OCI-LY7 (cell line): ENCODE results near the gene CDKL5. TPM values are rescaled to one million over a fixed set of nuclear protein-coding genes. Genes with fewer than 3 reads are reported as not detected.

Source experiments
- BruUV-seq: library from RNA; stranded (reverse); fragments of 400-500 nt; replicated peaks from 2 replicates; lab custom pipeline; 2021; lab: Mats Ljungman, UMichigan
- CTCF ChIA-PET: fragments of 300-600 bp; sonication (Branson Sonifier 250); formaldehyde crosslinking; loops from one replicate; lab custom pipeline; 2022; ENCODE audit warnings: antibody characterized with exemption; ENCODE audit not compliant: unreplicated experiment; lab: Charles Lee
- POLR2A ChIA-PET: fragments of 300-600 bp; sonication (Branson Sonifier 250); formaldehyde crosslinking; loops from one replicate; lab custom pipeline; 2022; ENCODE audit warnings: antibody characterized with exemption; lab: Charles Lee
- DNase-seq: peaks from one replicate; pipeline ENCODE4 v3.0.0-alpha.2; 2015; ENCODE audit warnings: low spot score
- H2AFZ ChIP-seq: fragments of 200-600 bp; sonication (generic), shearing (Covaris generic); 2 replicates; pipeline ENCODE4 v1.6.1; 2014; ENCODE audit warnings: mild to moderate bottlenecking, antibody characterized with exemption, low read length, moderate library complexity
- H3K27ac ChIP-seq: fragments of 200-600 bp; sonication (generic); 2 replicates; pipeline ENCODE4 v1.5.1; 2014; ENCODE audit warnings: mixed run types, low read depth, mild to moderate bottlenecking, moderate library complexity, low read length, inconsistent platforms; ENCODE audit not compliant: poor library complexity, severe bottlenecking
- H3K36me3 ChIP-seq: fragments of 200-600 bp; sonication (generic); 2 replicates; pipeline ENCODE4 v1.6.1; 2014; ENCODE audit warnings: mild to moderate bottlenecking, antibody characterized with exemption, low read length, moderate library complexity, mixed read lengths; ENCODE audit not compliant: insufficient read depth
- H3K4me1 ChIP-seq: fragments of 200-600 bp; sonication (generic); 2 replicates; pipeline ENCODE4 v1.5.1; 2014; ENCODE audit warnings: mild to moderate bottlenecking, low read length; ENCODE audit not compliant: insufficient read depth, poor library complexity, severe bottlenecking
- H3K4me2 ChIP-seq: fragments of 200-600 bp; sonication (generic); 2 replicates; pipeline ENCODE4 v1.6.1; 2014; ENCODE audit warnings: mild to moderate bottlenecking, low read length
- H3K4me3 ChIP-seq: fragments of 200-600 bp; sonication (generic); 2 replicates; pipeline ENCODE4 v1.5.1; 2014; ENCODE audit warnings: mild to moderate bottlenecking, low read depth, low read length; ENCODE audit not compliant: poor library complexity, severe bottlenecking
- H3K79me2 ChIP-seq: fragments of 200-600 bp; sonication (generic); 2 replicates; pipeline ENCODE4 v1.6.1; 2016; ENCODE audit warnings: low read depth, mild to moderate bottlenecking, low read length, moderate library complexity, mixed read lengths; ENCODE audit not compliant: insufficient read depth
- H3K9me2 ChIP-seq: fragments of 200-600 bp; sonication (generic); 2 replicates; pipeline ENCODE4 v1.6.1; 2016; ENCODE audit warnings: mild to moderate bottlenecking, low read length, mixed read lengths; ENCODE audit not compliant: insufficient read depth
- H3K9me3 ChIP-seq: fragments of 200-600 bp; sonication (generic); 2 replicates; pipeline ENCODE4 v1.6.1; 2014; ENCODE audit warnings: mild to moderate bottlenecking, mixed run types, low read length, mixed read lengths
- H4K20me1 ChIP-seq: fragments of 200-600 bp; sonication (generic); 2 replicates; pipeline ENCODE4 v1.6.1; 2014; ENCODE audit warnings: mild to moderate bottlenecking, antibody characterized with exemption, low read length, moderate library complexity, mixed read lengths; ENCODE audit not compliant: insufficient read depth
- CTCF ChIP-seq: fragments of 200-600 bp; sonication (generic); conservative IDR thresholded peaks from 2 replicates; pipeline ENCODE4 v1.5.1; 2014; ENCODE audit warnings: mild to moderate bottlenecking, antibody characterized with exemption, low read length, moderate library complexity, mixed read lengths
- EZH2phosphoT487 ChIP-seq: fragments of 200-600 bp; sonication (generic); IDR thresholded peaks from 2 replicates; pipeline ENCODE4 v1.6.1; 2018; ENCODE audit warnings: low read depth, borderline replicate concordance, mild to moderate bottlenecking, mixed run types, antibody characterized with exemption, low read length, moderate library complexity, mixed read lengths
- intact Hi-C: fragments of 100-400 bp; cut with micrococcal nuclease; formaldehyde crosslinking; loops from one replicate; pipeline ENCODE4 v1.10.0; 2022; ENCODE audit not compliant: unreplicated experiment
- total RNA-seq, 2 experiments: library from RNA; depleted of rRNA in 1 of 2; stranded (reverse); fragments of >200 nt in 1 of 2; shearing (Covaris generic) in 1 of 2; gene quantifications; 2 replicates each; pipeline ENCODE4 v1.2.3, GENCODE V29; 2014 to 2022

CDKL5 gene
- total RNA-seq, 2 experiments from 2014 or later, result 1.3 to 2.0 TPM

GRCh38 chrX:18441780-18442367 lies 16.5 kb downstream of the CDKL5 start:
- Histone ChIP-seq H3K79me2 (no peaks in the 10 kb centered on the region), H3K4me2 (no peak overlapping the region), H3K9me2 (no peaks in the 10 kb centered on the region), H3K4me3 (no peak overlapping the region), H3K36me3 (no peaks in the 10 kb centered on the region), H2AFZ (no peak overlapping the region), H3K27ac (no peak overlapping the region), H3K4me1 (no peaks in the 10 kb centered on the region), H3K9me3 (no peaks in the 10 kb centered on the region), H4K20me1 (no peaks in the 10 kb centered on the region)
- DNase-seq, result no peak
- intact Hi-C loops, result no loop called here
- ChIA-PET POLR2A (no interaction called here), CTCF (no interaction called here)
- no TSS peak for BruUV-seq
- TF ChIP-seq EZH2phosphoT487, result no peak
- TF ChIP-seq CTCF, result no peak

GRCh38 chrX:18448416-18448815 lies 23.0 kb downstream of the CDKL5 start:
- DNase-seq, result no peak
- Histone ChIP-seq H3K79me2 (no peaks in the 10 kb centered on the region), H3K27ac (no peak overlapping the region), H3K4me2 (no peak overlapping the region), H3K9me2 (no peaks in the 10 kb centered on the region), H2AFZ (no peak overlapping the region), H3K36me3 (no peaks in the 10 kb centered on the region), H3K4me1 (no peaks in the 10 kb centered on the region), H3K4me3 (no peak overlapping the region), H4K20me1 (no peaks in the 10 kb centered on the region), H3K9me3 (no peaks in the 10 kb centered on the region)
- no TSS peak for BruUV-seq
- ChIA-PET CTCF (no interaction called here), POLR2A (no interaction called here)
- intact Hi-C loops, result no loop called here
- no peak for TF ChIP-seq CTCF
- TF ChIP-seq EZH2phosphoT487, result no peak

- TF ChIP-seq CTCF (no peak), EZH2phosphoT487 (no peak)
- Histone ChIP-seq H3K4me2 (no peak overlapping the region), H3K36me3 (no peaks in the 10 kb centered on the region), H4K20me1 (no peaks in the 10 kb centered on the region), H3K27ac (no peak overlapping the region), H3K4me1 (no peaks in the 10 kb centered on the region), H2AFZ (no peak overlapping the region), H3K79me2 (no peaks in the 10 kb centered on the region), H3K9me3 (no peaks in the 10 kb centered on the region), H3K9me2 (no peaks in the 10 kb centered on the region), H3K4me3 (no peak overlapping the region)
- ChIA-PET CTCF (no interaction called here), POLR2A (no interaction called here)
- no peak for DNase-seq
- no TSS peak for BruUV-seq
- intact Hi-C loops, result no loop called here
These were observed 23.8 kb downstream of the CDKL5 start for GRCh38 chrX:18449236-18449635.
